RCC 7860 (cell line): ENCODE data around the gene PSMA7.
"Not testable (repeated sequence)": the region's sequence is repeated elsewhere in the genome, so short reads cannot be mapped to it uniquely, and the experiment has no call there.

Experiments
- DNase-seq: peaks from one replicate; pipeline ENCODE4 v3.0.0-alpha.2; 2015; ENCODE audit warnings: low spot score
- FAIRE-seq: peaks from 2 replicates; lab custom pipeline; 2012; peaks lifted over from hg19 to GRCh38; lab: Jason Lieb, UNC

The PSMA7 gene

DNA sequence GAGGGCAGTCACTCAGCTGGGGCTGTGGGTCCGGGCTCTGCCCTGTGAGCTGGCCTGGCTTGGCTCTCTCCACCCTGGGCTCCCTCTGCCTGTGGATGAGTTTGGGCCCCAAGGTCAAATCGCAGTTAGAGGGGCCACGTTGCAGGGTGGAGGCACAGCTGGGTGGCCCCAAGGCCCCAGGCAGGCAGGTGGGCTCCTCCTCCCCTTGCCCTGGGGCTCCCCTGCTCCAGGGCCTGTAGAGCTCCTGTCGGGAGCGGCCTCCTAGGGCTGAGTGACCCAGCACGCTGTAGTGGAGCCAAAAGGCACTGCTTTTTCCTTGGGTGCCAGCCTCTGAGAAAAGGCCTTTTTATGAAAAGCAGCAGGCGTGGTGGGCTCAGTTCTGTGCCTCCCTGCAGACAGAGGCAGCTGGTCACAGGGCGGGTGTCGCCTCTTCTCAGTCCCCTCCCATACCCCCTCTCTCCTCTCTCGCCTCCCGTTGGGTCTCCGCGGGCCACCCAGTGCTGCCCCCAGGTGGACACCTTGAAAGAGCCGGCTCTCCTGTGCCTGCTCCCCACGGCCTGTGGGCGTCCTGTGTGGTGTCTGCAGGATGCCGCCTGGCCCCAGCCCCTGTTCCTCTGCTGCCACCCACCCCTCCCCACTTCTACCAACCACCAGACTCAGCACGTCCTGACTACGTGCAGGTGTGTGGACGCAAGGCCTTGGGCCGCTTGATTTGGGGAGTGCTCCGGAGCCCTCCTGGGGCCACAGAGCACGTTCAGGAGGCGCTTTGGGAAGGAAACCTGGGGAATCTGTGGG is 13.6 kb upstream of the PSMA7 start:
- DNase-seq (no peak), FAIRE-seq (no peak)

DNA sequence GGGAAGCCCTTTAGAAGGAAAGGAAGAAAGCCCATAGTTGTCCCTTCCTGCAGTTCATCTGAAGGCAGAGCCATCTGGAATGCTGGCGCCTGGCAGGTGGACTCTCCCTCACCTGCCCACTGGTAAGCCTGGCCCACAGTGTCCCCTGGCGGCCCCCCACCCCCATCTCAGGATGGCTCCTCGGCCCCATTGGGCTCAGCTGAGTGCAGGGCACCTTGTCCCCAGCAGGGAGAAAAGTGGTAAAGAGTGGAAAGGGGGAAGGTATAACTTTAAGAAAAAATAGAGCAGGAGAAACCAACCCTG is 13.0 kb upstream of the PSMA7 start:
- FAIRE-seq (no peak), DNase-seq (no peak)

DNA sequence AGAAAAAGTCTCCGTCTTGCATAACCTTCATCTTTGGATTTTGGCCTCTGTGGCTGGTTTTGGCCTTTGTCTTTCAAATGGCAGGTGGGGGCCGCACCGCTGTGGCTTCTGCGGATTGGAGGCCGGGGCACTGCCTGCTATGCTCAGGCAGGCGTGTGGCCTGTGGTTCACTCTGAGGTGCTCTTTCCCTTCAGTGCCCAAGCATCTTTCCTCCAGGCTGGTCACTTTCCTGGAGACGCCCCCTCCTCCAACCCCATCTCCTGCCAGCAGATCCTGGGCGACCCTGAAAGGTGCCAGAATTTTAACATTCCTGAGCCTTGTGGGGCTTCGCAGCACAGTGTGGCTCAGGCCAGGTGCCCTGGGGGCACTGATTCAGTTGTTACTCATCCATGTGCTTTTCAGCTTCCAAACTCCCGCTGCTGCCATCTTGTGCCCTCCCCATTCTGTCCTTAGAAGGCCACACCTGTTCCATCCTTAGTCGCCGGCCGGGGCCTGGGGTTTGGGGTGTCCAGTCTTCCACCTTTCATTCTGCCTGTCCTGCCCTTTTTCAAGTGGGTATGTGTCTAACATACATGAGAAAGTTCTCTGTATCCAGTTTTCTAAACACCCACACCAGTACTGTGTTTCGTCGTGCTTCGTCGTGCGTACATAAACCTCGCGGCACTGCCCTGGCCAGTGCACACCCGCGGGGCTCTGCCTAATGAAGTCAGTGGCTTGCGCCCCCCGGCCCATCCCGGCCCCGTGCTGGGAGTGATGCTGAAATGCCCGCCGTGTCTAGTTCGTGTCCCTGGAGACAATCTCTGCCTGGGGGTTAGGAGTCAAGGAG is 12.4 kb upstream of the PSMA7 start:
- DNase-seq (no peak), FAIRE-seq (no peak)

DNA sequence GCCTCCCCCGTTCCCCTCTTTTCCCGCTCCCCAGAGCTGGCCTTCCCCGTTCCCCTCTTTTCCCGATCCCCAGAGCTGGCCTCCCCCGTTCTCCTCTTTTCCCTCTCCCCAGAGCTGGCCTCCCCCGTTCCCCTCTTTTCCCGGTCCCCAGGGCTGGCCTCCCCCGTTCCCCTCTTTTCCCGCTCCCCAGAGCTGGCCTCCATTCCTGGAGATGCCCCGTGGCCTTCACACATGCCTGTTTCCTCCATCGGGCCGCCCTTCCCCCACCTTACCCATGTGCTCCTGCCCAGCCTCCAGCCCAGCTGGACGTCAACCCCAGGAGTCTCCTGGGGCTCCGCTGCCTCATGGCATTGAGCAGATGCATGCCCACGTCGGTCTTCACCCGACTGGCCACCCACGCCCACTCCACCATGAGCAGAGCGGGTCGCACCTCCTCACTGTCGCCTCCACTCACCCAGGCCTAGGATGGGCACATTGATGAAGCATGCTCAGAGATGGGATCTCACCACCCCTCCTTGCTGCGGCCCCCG is 8.7 kb upstream of the PSMA7 start:
- no peak for FAIRE-seq

DNA sequence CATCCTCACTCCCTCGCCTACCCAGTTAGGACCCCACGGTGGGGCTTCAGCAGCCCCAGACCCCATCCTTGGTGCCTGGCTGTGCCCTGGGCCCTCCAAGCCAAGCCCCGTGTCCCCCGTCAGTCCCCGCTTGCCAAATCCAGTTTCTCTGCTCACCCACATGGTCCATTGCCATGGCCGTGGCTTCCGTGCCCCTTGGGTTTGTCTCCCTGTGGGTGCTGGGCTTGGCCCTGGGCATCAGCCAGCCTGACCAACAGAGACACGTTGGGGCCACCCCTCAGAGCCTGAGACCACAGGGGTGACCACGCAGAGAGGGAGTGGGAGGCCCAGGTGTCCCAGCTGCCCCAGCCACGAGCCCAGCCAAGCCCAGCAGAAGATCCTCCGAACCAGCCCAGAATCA is 8.0 kb upstream of the PSMA7 start:
- FAIRE-seq (no peak), DNase-seq (no peak)

More for the DNA sequence above, 8.7 kb upstream of the PSMA7 start:
- no peak for DNase-seq

DNA sequence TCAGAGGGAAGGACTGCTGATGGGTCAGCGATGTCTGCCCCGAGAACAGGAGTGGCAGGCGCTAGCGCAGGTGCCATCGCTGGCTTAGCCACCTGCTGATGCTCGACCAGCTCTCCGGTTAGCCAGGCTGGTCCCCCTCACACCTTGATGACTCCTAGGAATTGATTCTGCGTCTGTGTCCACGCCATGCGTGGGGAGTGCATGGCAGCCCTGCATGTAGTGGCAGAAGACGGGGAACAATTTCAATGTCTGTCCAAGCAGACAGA is 7.0 kb upstream of the PSMA7 start:
- DNase-seq (no peak), FAIRE-seq (no peak)

DNA sequence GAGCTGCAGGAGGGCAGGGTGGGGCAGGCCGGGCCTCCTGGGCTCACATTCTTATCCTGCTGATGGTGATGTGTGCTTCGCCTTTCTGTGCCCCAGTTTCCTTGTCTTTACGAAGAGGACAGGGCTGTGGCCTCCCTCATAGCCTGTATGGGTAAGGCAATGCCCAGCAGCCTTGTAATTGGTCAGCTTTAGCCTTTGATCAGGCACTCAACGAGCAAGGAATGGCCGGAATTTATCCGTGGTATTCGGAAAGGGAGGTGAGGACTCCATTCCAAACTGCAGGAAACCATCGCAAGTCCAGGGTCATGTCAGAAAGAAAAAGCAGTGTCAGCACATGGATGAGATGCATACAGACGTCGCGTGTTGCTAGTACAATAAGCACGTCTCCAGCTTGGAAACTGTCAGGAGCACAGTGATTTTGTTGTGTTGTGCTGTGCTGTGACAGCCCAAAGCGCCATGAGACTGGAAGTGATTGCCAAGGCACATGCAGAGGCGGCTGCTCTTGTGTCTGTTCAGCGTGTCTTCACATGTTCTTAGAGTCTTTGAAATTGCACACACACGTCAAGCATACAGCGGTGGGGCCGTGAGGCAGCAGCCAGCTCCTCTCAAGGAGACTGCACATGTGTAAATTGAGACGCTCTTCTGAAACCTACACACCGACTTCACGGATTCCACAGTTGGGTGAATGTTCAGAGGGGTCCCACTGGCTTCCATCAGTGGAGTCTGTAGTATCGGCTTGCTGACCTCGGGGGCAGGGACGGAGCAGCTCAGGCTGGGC is 6.5 kb upstream of the PSMA7 start:
- no peak for FAIRE-seq
- DNase-seq = no peak

DNA sequence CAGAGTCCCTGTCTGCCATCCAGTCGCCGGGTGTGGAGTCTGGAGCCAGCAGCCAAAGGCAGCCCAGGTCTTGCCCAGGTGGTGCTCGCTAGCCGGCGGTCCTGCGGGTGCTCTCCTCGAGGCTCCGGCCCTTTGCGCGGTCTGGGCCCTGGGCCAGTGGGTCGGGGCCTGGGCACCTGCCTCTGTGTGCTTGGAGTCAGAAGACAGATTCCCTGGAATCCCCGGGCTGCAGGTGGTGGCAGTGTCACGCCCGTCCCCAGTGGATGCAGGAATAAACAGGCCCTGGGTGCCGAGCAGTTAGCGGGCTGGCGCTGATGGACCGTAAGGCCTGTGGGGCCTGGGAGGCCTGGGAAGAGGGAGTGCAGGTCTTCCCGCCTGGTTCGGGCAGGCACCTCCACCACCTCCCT is 5.7 kb upstream of the PSMA7 start:
- no peak for FAIRE-seq

DNA sequence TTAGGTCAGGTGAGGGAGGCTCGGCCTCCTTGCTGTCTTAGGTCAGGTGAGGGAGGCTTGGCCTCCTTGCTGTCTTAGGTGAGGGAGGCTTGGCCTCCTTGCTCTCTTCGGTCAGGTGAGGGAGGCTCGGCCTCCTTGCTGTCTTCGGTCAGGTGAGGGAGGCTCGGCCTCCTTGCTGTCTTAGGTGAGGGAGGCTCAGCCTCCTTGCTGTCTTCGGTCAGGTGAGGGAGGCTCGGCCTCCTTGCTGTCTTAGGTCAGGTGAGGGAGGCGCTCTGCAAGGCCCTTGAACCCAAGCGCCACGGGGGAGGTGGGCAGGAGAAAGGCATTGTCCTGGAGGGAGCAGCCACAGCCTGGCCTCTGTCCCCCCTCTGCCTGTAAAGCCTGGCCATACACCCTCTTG is 5.2 kb upstream of the PSMA7 start:
- FAIRE-seq, DNase-seq: not testable (repeated sequence)

More for the DNA sequence above, 5.7 kb upstream of the PSMA7 start:
- no peak for DNase-seq

DNA sequence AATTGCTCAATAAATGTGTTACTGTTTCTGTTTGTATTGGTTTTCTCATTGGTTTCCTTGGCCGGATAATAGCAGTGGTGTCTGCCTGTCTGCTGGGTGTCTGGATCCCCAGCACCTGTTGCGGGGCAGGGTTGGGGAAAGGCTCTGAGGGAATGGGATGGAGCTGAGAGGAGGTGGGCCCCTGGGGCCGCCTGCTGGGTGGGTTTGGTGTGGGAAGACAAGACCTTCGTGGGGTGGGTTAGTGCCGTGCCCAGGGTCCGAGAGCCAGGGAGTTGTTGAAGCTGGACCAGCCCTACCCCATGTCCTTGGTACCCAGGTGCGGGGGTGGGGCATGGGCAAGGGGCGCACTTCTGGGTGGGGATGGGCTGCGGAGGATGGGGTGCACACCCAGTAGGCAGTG is 4.3 kb upstream of the PSMA7 start:
- FAIRE-seq = no peak
- no peak for DNase-seq

DNA sequence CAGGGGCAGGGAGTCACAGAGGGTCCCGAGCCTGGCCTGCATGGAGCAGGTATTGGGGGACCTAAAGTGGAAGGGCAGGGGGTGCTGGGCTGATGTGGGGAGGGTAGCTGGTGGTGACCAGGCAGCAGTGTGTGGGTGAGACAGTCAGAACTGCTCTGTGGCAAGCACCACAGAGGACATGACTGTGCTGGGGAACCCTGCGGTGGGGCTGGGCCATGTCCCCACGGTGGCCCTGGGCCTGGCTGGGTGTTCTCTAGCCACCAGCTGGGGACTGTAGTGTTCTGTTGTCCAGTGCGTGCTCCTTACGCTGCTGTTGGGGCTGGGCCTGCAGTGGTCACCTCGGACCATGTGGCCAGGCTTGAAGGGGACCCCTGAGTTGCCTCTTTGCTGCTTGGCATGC is 3.9 kb upstream of the PSMA7 start:
- FAIRE-seq (no peak), DNase-seq (no peak)

DNA sequence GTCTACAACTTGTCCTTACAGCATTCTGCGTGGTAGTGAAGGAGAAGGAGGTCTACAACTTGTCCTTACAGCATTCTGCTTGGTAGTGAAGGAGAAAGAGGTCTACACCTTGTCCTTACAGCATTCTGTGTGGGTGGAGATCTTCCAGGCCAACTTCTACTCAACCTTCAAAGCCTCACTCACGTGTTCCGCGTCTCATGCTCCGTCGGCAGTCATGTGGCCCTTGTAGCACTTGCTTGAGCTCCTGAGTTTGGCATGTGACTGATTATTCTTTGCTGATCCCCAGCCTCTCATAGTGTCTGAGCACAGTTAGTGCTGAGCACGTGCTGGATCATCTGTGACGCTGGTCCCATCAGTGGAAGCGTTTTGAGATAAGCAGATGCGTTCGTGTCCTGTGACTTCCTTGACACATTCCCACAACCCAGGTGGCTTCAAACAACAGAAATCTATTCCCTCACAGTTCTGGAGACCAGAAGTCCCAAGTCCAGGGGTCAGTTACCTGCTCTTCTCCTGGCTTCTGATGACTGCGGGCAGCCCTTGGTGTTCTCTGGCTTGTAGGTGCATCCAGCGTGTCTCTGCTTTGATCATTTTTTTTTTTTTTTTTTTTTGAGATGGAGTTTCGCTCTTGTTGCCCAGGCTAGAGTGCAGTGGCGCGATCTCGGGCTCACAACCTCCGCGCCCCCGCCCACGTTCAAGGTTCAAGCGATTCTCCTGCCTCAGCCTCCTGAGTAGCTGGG is 3.0 kb upstream of the PSMA7 start:
- no peak for DNase-seq
- no peak for FAIRE-seq

DNA sequence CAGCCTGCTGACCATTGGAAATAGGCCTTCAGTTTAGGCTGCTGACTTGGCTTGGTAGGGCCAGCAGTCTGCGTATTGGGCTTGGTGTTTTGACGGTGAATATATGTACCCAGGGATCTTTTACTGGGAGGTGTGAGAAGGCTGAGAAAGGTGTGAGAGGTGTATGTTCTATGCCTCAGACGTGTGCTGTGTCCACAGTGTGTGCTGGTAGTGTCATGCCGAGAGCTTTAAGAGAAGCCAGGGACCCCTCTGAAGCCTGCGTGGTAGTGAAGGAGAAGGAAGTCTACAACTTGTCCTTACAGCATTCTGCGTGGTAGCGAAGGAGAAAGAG is 2.5 kb upstream of the PSMA7 start:
- no peak for DNase-seq
- no peak for FAIRE-seq

DNA sequence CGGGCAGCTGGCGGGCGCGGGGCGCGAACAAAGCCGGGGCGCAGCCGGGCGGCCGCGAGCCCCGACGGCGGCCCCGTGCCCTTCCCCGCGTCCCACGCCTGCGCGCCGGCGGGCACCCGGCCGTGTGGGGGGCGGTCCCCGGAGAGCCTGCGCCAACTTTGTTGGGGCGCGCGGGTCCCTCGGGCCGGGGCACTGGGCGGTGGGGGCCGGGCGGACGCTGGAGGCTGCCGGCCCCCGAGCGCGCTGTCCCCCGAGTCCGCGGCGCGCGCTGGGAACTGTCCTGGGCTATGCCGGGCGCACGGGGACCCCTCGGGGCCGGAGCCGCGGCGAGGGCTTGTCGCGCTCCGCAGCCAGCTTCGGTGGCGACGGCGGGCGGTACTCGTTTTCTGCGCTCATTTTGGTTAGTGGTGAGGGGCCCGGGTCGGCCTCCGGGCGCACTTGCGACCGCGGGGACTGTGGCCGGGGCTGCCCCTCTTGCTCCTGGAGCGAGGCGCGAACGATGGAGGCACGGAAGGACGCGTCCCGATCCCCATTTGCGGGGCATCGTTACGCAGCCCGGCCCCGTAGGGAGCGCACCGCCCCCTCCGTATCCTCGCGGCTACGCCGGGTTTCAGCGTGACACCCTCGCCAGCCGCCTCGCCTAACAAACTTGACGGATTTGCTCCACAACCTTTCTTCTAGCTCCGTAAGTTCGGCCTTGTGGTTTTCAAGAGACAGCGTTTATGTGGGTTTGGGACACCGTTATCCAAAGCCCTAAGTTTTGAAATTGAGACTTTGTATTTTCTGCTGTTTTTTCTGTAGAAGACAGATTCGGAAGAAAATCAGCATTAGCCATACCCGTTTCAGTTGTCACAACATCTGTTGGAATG is 997 bp upstream of the PSMA7 start:
- DNase-seq (no peak), FAIRE-seq (no peak)

DNA sequence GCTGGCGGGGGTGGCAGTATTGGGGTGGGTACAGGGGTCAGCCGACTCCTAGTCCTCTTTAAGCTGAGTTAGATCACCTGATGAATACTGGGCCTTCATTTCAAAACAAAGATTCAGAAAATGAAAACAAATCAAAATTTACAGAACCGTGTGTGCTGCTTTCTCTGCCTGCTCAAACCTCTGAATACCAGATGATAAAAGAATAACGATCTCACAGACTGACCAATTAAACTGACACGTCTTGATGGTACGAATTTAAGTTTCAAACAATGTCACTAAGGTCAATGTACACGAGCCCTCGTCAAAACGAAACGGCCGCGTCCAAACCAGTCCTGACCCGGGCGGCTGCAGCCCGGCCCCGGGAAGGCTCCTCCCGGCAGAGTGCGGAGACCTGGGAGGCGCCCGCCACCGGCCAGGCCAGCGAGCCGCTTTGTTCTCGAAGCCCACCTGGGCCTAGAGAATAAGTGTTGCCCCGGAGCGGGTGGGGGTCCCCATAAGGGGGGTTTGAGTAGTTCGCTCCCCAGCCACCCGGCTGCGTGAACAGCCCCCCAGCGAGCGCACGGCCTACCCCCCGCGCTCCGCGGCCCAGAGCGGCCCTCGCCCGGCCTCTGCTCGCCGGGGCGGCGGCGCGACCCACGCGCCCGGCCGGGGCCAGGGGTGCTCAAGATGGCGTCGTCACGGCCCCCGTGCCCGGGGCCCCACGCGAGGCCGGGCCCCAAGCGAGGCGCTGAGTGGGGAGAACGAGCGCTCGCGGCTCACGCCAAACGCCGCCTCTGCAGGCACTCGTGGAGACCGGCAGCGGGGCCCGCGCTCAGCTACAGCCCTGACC is 728 bp downstream of the PSMA7 start:
- DNase-seq = no peak
- FAIRE-seq = no peak

DNA sequence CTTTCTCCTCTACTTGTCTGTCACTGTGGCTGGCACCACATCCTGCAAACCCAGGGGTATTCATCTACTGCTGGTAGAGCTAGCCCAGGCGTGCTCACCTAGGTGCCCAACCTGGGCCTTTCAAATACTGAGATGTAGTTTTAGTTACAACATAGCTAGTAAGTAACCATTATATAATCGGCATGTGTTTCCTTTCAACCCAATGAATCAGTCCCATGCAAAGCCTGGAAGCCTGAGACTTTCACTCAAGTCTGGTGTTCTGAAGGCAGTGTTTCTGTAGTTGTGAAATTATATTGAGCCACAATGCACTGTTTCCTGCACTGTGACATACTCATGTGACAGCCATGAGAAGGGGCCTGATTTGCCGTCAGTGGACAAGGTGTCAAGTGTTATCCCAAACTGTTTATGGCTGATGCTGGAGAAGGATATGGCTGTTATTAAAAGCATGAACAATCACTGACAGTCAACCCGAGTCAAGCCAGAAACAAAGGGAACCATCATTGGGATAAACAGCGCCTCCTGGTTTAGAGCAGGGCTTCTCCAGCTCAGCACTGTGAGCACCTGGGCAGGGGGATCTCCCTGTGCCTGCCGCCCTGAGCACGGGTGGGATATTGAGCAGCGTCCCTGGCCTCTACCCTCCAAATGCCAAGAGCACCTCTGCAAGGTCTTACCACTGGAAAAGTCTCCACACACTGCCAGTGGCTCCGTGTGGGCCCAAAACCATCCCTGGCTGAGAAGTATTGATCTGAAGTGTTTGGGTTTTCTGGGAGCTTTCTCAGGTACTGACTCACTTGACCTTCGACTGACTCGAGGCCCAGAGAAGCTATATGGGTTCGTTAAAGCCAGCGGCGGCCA is 1.6 kb downstream of the PSMA7 start:
- DNase-seq = no peak
- FAIRE-seq = no peak

DNA sequence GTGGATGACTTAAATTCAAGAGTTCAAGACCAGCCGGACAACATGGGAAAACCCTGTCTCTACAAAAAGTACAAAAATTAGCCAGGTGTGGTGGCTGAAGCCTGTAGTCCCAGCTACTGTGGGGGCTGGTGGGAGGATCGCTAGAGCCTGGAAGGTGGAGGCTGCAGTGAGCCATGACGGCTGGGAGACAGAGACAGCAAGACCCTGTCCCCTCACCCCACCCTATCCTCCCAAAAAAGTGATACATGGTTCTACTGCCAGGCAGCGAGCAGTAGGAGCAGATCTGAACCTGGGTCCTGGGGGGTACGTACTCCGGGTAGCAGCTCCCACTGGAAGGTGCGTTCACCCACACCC is 2.2 kb downstream of the PSMA7 start:
- FAIRE-seq = no peak
- no peak for DNase-seq

DNA sequence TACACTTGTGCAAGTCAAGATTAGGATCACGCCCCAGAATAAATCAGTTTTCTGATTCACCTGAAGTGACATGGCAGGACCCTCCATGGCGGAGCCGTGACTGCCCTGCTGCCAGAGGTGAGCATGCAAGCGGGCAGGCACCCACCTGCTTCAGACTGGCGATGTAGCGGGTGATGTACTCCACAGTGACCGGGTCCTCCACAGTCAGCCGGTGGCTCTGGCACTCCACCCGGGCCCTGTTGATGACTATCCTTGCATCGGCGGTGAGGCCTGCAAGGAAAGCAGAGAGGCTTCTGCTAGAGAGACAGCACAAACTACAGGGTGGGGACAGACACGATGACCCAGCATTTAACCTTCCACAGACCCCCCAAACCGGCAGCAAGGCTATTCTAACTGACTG is 3.6 kb downstream of the PSMA7 start:
- no peak for FAIRE-seq
- DNase-seq = no peak

DNA sequence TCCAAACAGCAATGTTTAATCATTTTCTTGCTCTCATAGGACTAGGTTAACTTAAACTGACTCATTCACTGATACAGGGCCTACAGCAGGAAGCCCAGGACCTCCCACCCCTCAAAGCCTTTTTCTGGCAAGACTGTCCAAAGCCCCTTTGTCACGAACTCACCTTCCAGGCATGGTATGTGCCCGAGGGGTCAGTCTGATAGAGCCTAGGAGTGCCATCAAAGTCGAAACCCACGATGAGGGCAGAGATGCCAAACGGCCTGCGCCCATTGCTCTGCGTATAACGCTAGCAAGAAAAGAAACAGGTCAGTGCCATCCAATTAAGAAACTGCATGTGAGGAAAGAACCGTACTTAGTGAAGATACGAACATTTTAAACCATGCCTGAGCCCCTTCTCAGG is 4.3 kb downstream of the PSMA7 start:
- FAIRE-seq (no peak), DNase-seq (no peak)
